B cell (primary cell): ENCODE measurements around the gene CALCOCO1. TPM values are rescaled to one million over a fixed set of nuclear protein-coding genes. Genes with fewer than 3 reads are reported as not detected.

Experiments used
- ATAC-seq: fragments of 200-7000 bp; cut with Tn5 transposase; one replicate; pipeline ENCODE4 v1.10.0; 2021; ENCODE audit warnings: low read depth, mild to moderate bottlenecking, moderate number of reproducible peaks, moderate library complexity
- CTCF ChIA-PET: fragments of 350-600 bp; sonication (Branson Sonifier 250); formaldehyde crosslinking; loops from one replicate; lab custom pipeline; 2021; ENCODE audit warnings: antibody characterized with exemption, inconsistent platforms; lab: Charles Lee
- POLR2A ChIA-PET: fragments of 350-600 bp; sonication (Branson Sonifier 250); formaldehyde crosslinking; loops from one replicate; lab custom pipeline; 2021; ENCODE audit warnings: antibody characterized with exemption; lab: Charles Lee
- DNase-seq: peaks from one replicate; pipeline ENCODE4 v3.0.0; 2013
- H2AFZ ChIP-seq: 2 replicates; pipeline ENCODE4 v1.6.1; 2012; ENCODE audit warnings: mild to moderate bottlenecking, low read depth, low read length; ENCODE audit not compliant: insufficient read depth, poor library complexity, severe bottlenecking
- H3K27ac ChIP-seq, 2 donors: 1 replicate in 1 of 2; 2 replicates in 1 of 2; pipeline ENCODE4 v1.5.1; 2012 to 2013; ENCODE audit warnings: low read length in 2 of 2, mild to moderate bottlenecking in 2 of 2, moderate library complexity in 1 of 2
- H3K27me3 ChIP-seq, 4 experiments: fragments of 200-600 bp in 1 of 4; sonication (generic) in 1 of 4; replicated peaks in 1 of 4; 1 replicate in 2 of 4; 2 replicates in 2 of 4; pipeline versions ENCODE4 v1.6.1 to v1.7.0; 2013 to 2016; ENCODE audit warnings: low read length in 3 of 4, mild to moderate bottlenecking in 2 of 4, mixed read lengths in 1 of 4, moderate library complexity in 1 of 4; ENCODE audit not compliant: insufficient read depth in 4 of 4, control insufficient read depth in 3 of 4; ENCODE audit errors: control extremely low read depth in 1 of 4
- H3K36me3 ChIP-seq, 2 experiments: replicated peaks in 1 of 2; 1 replicate in 1 of 2; 2 replicates in 1 of 2; pipeline versions ENCODE4 v1.6.1 to v1.7.1; 2013; ENCODE audit warnings: low read length in 1 of 2; ENCODE audit not compliant: insufficient read depth in 2 of 2, control insufficient read depth in 1 of 2; ENCODE audit errors: control extremely low read depth in 1 of 2, extremely low read depth in 1 of 2
- H3K4me1 ChIP-seq, 2 donors: fragments of 200-600 bp in 1 of 2; sonication (generic) in 1 of 2; 1 replicate in 1 of 2; 2 replicates in 1 of 2; pipeline versions ENCODE4 v1.5.1 to v1.6.1; 2013 to 2017; ENCODE audit warnings: low read length in 2 of 2; ENCODE audit not compliant: control insufficient read depth in 2 of 2, insufficient read depth in 2 of 2
- H3K4me2 ChIP-seq: replicated peaks from 2 replicates; pipeline ENCODE3; 2012; ENCODE audit warnings: mild to moderate bottlenecking, low read depth, low read length; ENCODE audit not compliant: poor library complexity, severe bottlenecking
- H3K4me3 ChIP-seq, 5 experiments: fragments of 200-600 bp in 1 of 5; sonication (generic) in 1 of 5; 1 replicate in 3 of 5; 2 replicates in 2 of 5; pipeline versions ENCODE4 v1.5.1 to v1.7.0; 2011 to 2016; ENCODE audit warnings: low read length in 4 of 5, mild to moderate bottlenecking in 4 of 5, low read depth in 2 of 5, control low read depth in 1 of 5, moderate library complexity in 1 of 5; ENCODE audit not compliant: insufficient read depth in 1 of 5; ENCODE audit errors: control extremely low read depth in 1 of 5, extremely low read depth in 1 of 5
- H3K79me2 ChIP-seq: fragments of 200-600 bp; sonication (generic); one replicate; pipeline ENCODE4 v1.6.0; 2016; ENCODE audit warnings: low read length; ENCODE audit not compliant: control insufficient read depth, insufficient read depth
- H3K9ac ChIP-seq: fragments of 200-600 bp; sonication (generic); 2 replicates; pipeline ENCODE4 v1.6.1; 2017; ENCODE audit warnings: mild to moderate bottlenecking, low read length, moderate library complexity
- H3K9me3 ChIP-seq, 3 donors: one replicate each; pipeline versions ENCODE4 v1.6.1 to v1.7.1; 2013; ENCODE audit warnings: low read length in 2 of 3; ENCODE audit not compliant: control insufficient read depth in 2 of 3, insufficient read depth in 1 of 3; ENCODE audit errors: control extremely low read depth in 1 of 3
- H4K20me1 ChIP-seq: 2 replicates; pipeline ENCODE4 v1.6.0; 2012; ENCODE audit warnings: mild to moderate bottlenecking, low read length; ENCODE audit not compliant: insufficient read depth, control insufficient read depth, poor library complexity, severe bottlenecking
- H3K27ac Mint-ChIP-seq: one replicate; pipeline ENCODE4 v1.8.0; 2021; ENCODE audit warnings: mixed read lengths
- H3K27me3 Mint-ChIP-seq: one replicate; pipeline ENCODE4 v1.8.0; 2021; ENCODE audit warnings: mixed read lengths
- H3K4me1 Mint-ChIP-seq: one replicate; pipeline ENCODE4 v1.8.0; 2021; ENCODE audit warnings: mixed read lengths
- H3K4me3 Mint-ChIP-seq: one replicate; pipeline ENCODE4 v1.8.0; 2021; ENCODE audit warnings: mixed read lengths
- H3K9me3 Mint-ChIP-seq: one replicate; pipeline ENCODE4 v1.8.0; 2022; ENCODE audit warnings: mixed read lengths; ENCODE audit not compliant: insufficient read depth
- CTCF ChIP-seq: fragments of 200-600 bp; IDR thresholded peaks from one replicate; pipeline ENCODE4 v1.8.0; 2022; ENCODE audit warnings: antibody characterized with exemption, mild to moderate bottlenecking
- EZH2 ChIP-seq: IDR thresholded peaks from 2 replicates; pipeline ENCODE4 v1.6.1; 2012; ENCODE audit warnings: borderline replicate concordance, low read depth, mild to moderate bottlenecking, moderate library complexity, low read length; ENCODE audit not compliant: insufficient read depth, poor library complexity, severe bottlenecking
- WGBS: methylation state at CpG from one replicate; pipeline ENCODE4 v1.1.5; 2013; ENCODE audit warnings: missing lambda C conversion rate; ENCODE audit not compliant: insufficient coverage; 5-methylcytosine and 5-hydroxymethylcytosine counted together
- intact Hi-C: fragments of 100-400 bp; cut with micrococcal nuclease; formaldehyde crosslinking; loops from one replicate; pipeline ENCODE4 v1.10.0; 2022
- polyA plus RNA-seq: library from polyadenylated mRNA; depleted of rRNA; stranded (reverse); fragments of >200 nt; gene quantifications from 2 replicates; pipeline ENCODE4 v1.2.3, GENCODE V29; 2012
- total RNA-seq, 2 donors: library from RNA; stranded (reverse); fragments of 120-200 nt in 1 of 2; gene quantifications; 1 replicate in 1 of 2; 2 replicates in 1 of 2; pipeline versions ENCODE4 v1.2.3 to v1.2.4, GENCODE V29; 2013 to 2022

CALCOCO1 gene
- total and polyA plus RNA-seq, 2 donors (not counting 1 experiment from before 2014, with no cell fraction given): 169 to 179 TPM

GRCh38 chr12:53670308-53670707 lies 56.9 kb downstream of the CALCOCO1 start:
- H3K9ac ChIP-seq: no peak overlapping the region
- intact Hi-C loops: loop anchor here (1.0 kb wide), 1 partner anchor 44 kb away; no protein-coding TSS in a partner anchor
- H3K9me3 ChIP-seq: no peaks in the 10 kb centered on the region
- peaks cover 26% of the 10 kb centered on the region for H4K20me1 ChIP-seq
- H3K9me3 Mint-ChIP-seq: no peaks in the 10 kb centered on the region
- peaks cover 36% of the 10 kb centered on the region for H3K79me2 ChIP-seq
- no peak overlapping the region for H3K4me3 Mint-ChIP-seq
- H3K4me3 ChIP-seq: no peak overlapping the region
- TF ChIP-seq CTCF (no peak), EZH2 (no peak)
- no peak for DNase-seq
- H3K27ac Mint-ChIP-seq: no peak overlapping the region
- POLR2A ChIA-PET: no interaction called here
- no CpG with 5 or more reads among the region's 7 CpGs for WGBS
- peaks cover 19% of the 10 kb centered on the region for H3K4me1 Mint-ChIP-seq
- ATAC-seq: no peak
- H3K4me1 ChIP-seq: peaks cover 5 to 10% of the 10 kb centered on the region in 2 donors
- H3K27ac ChIP-seq: no peak overlapping the region
- peaks cover 7 to 63% of the 10 kb centered on the region in 2 experiments for H3K36me3 ChIP-seq
- CTCF ChIA-PET: interaction anchor here (1.3 kb wide), 1 partner anchor 10 kb away, joined by 4 read pairs; no protein-coding TSS in a partner anchor
- H2AFZ ChIP-seq: no peak overlapping the region
- H3K27me3 Mint-ChIP-seq: no peaks in the 10 kb centered on the region
- H3K27me3 ChIP-seq: no peaks in the 10 kb centered on the region
- no peak overlapping the region for H3K4me2 ChIP-seq

- CTCF ChIA-PET: interaction anchor here (1.4 kb wide), 1 partner anchor 8 kb away, joined by 4 read pairs; the partner anchor contains the start of gene ATP5MC2
- no peak overlapping the region for H3K4me3 Mint-ChIP-seq
- peaks cover 9% of the 10 kb centered on the region for H3K79me2 ChIP-seq
- H3K9ac ChIP-seq: no peak overlapping the region
- DNase-seq (no peak), ATAC-seq (no peak)
- intact Hi-C loops: no loop called here
- H3K4me3 ChIP-seq: no peak overlapping the region
- POLR2A ChIA-PET: no interaction called here
- H3K36me3 ChIP-seq: peaks cover 11 to 67% of the 10 kb centered on the region in 2 experiments
- TF ChIP-seq CTCF: no peak
- TF ChIP-seq EZH2: no peak
- no peak overlapping the region for H3K27ac Mint-ChIP-seq
- no peak overlapping the region for H2AFZ ChIP-seq
- H3K27me3 ChIP-seq: no peaks in the 10 kb centered on the region
- H3K4me1 ChIP-seq: no peaks in the 10 kb centered on the region
- H3K4me1 Mint-ChIP-seq: peaks cover 4% of the 10 kb centered on the region
- no peaks in the 10 kb centered on the region for H3K9me3 ChIP-seq
- H4K20me1 ChIP-seq: peaks cover 26% of the 10 kb centered on the region
- no peak overlapping the region for H3K27ac ChIP-seq
- no peaks in the 10 kb centered on the region for H3K27me3 Mint-ChIP-seq
- WGBS: 80% methylated on average over 1 of the region's 2 CpGs
- H3K9me3 Mint-ChIP-seq: no peaks in the 10 kb centered on the region
- no peak overlapping the region for H3K4me2 ChIP-seq
These were observed 60.2 kb downstream of the CALCOCO1 start for GRCh38 chr12:53667080-53667479.
